HEK293 (cell line): ENCODE measurements around the gene ABCA2.

Experiments
- CTCF ChIA-PET: fragments of 350-600 bp; formaldehyde crosslinking; extraction: SDS; loops from one replicate; lab custom pipeline; 2021; ENCODE audit warnings: antibody characterized with exemption; lab: Yijun Ruan, JAX
- POLR2A ChIA-PET: fragments of 300-600 bp; formaldehyde crosslinking; extraction: SDS; loops from one replicate; lab custom pipeline; 2020; ENCODE audit warnings: antibody characterized with exemption, inconsistent platforms; lab: Yijun Ruan, JAX
- H3K27ac ChIP-seq: fragments of 200-500 bp; sonication (Bioruptor generic); 2 replicates; pipeline ENCODE4 v1.5.1; 2014; ENCODE audit warnings: low read depth, low read length, control low read depth, inconsistent platforms; ENCODE audit errors: extremely low read depth
- H3K36me3 ChIP-seq, 2 experiments: fragments of 200-500 bp in 1 of 2; sonication (Bioruptor generic) in 1 of 2; 1 replicate in 1 of 2; 2 replicates in 1 of 2; pipeline ENCODE4 v1.5.1; 2014 to 2017; ENCODE audit warnings: inconsistent platforms in 2 of 2, low read length in 2 of 2; ENCODE audit not compliant: control insufficient read depth in 2 of 2, insufficient read depth in 1 of 2
- H3K4me1 ChIP-seq: fragments of 200-500 bp; sonication (Bioruptor generic); 2 replicates; pipeline ENCODE4 v1.5.1; 2014; ENCODE audit warnings: mild to moderate bottlenecking, low read length, inconsistent platforms; ENCODE audit not compliant: control insufficient read depth, insufficient read depth
- H3K4me3 ChIP-seq: 2 replicates; pipeline ENCODE4 v1.5.1; 2011; ENCODE audit warnings: low read depth, mild to moderate bottlenecking, control low read depth, low read length, moderate library complexity
- H3K9me3 ChIP-seq: fragments of 200-500 bp; sonication (Bioruptor generic); 2 replicates; pipeline ENCODE4 v1.5.1; 2014; ENCODE audit warnings: low read depth, low read length, inconsistent platforms; ENCODE audit not compliant: control insufficient read depth, insufficient read depth
- GLI4 ChIP-seq: fragments of 450-650 bp; formaldehyde crosslinking; IDR thresholded peaks from 2 replicates; pipeline ENCODE4 v1.5.1; 2016; ENCODE audit warnings: missing biosample characterization, missing genetic modification characterization
- GLIS1 ChIP-seq: fragments of 450-650 bp; formaldehyde crosslinking; IDR thresholded peaks from 2 replicates; pipeline ENCODE4 v1.5.1; 2016; ENCODE audit warnings: missing biosample characterization, missing genetic modification characterization
- KLF1 ChIP-seq: fragments of 450-650 bp; formaldehyde crosslinking; IDR thresholded peaks from 2 replicates; pipeline ENCODE4 v1.5.1; 2016; ENCODE audit warnings: missing biosample characterization, missing genetic modification characterization
- KLF9 ChIP-seq: fragments of 450-650 bp; formaldehyde crosslinking; IDR thresholded peaks from 2 replicates; pipeline ENCODE4 v1.5.1; 2016; ENCODE audit warnings: missing biosample characterization, missing genetic modification characterization, low read depth
- REPIN1 ChIP-seq: fragments of 450-650 bp; formaldehyde crosslinking; IDR thresholded peaks from 2 replicates; pipeline ENCODE4 v1.5.1; 2017; ENCODE audit warnings: missing biosample characterization, missing genetic modification characterization, low read depth
- SP2 ChIP-seq: fragments of 450-650 bp; formaldehyde crosslinking; IDR thresholded peaks from 2 replicates; pipeline ENCODE4 v1.5.1; 2016; ENCODE audit warnings: missing biosample characterization, missing genetic modification characterization
- ZBTB20 ChIP-seq: fragments of 450-650 bp; formaldehyde crosslinking; IDR thresholded peaks from 2 replicates; pipeline ENCODE4 v1.5.1; 2016; ENCODE audit warnings: missing biosample characterization, missing genetic modification characterization
- ZBTB8A ChIP-seq: fragments of 450-650 bp; formaldehyde crosslinking; IDR thresholded peaks from 2 replicates; pipeline ENCODE4 v1.5.1; 2016; ENCODE audit warnings: missing biosample characterization, missing genetic modification characterization
- ZIC2 ChIP-seq: fragments of 450-650 bp; formaldehyde crosslinking; IDR thresholded peaks from 2 replicates; pipeline ENCODE4 v1.5.1; 2016; ENCODE audit warnings: missing biosample characterization, missing genetic modification characterization
- ZNF239 ChIP-seq: fragments of 450-650 bp; formaldehyde crosslinking; IDR thresholded peaks from 2 replicates; pipeline ENCODE4 v1.5.1; 2016; ENCODE audit warnings: missing biosample characterization, missing genetic modification characterization
- ZNF24 ChIP-seq: fragments of 450-650 bp; formaldehyde crosslinking; IDR thresholded peaks from 2 replicates; pipeline ENCODE4 v1.5.1; 2016; ENCODE audit warnings: missing biosample characterization, missing genetic modification characterization
- ZNF335 ChIP-seq: fragments of 450-650 bp; formaldehyde crosslinking; conservative IDR thresholded peaks from 2 replicates; pipeline ENCODE4 v1.5.1; 2016; ENCODE audit warnings: missing biosample characterization, missing genetic modification characterization
- ZNF433 ChIP-seq: fragments of 450-650 bp; formaldehyde crosslinking; IDR thresholded peaks from 2 replicates; pipeline ENCODE4 v1.5.1; 2016; ENCODE audit warnings: missing biosample characterization, missing genetic modification characterization, low read depth
- ZNF768 ChIP-seq: fragments of 450-650 bp; formaldehyde crosslinking; IDR thresholded peaks from 2 replicates; pipeline ENCODE4 v1.5.1; 2018; ENCODE audit warnings: missing biosample characterization, mild to moderate bottlenecking, missing genetic modification characterization
- TF ChIP-seq, protein P1 (sequence below): fragments of 450-650 bp; formaldehyde crosslinking; IDR thresholded peaks from 2 replicates; pipeline ENCODE4 v1.5.1; 2016; ENCODE audit warnings: missing biosample characterization, missing genetic modification characterization
- TF ChIP-seq, protein P2 (sequence below): fragments of 450-650 bp; formaldehyde crosslinking; IDR thresholded peaks from 2 replicates; pipeline ENCODE4 v1.5.1; 2016; ENCODE audit warnings: missing biosample characterization, missing genetic modification characterization
- TF ChIP-seq, protein P3 (sequence below): sonication (generic); formaldehyde crosslinking; IDR thresholded peaks from 2 replicates; pipeline ENCODE4 v1.8.1; 2022; ENCODE audit warnings: mild to moderate bottlenecking, moderate library complexity, missing genetic modification reagents
- TF ChIP-seq, protein P4 (sequence below): fragments of 450-650 bp; formaldehyde crosslinking; IDR thresholded peaks from 2 replicates; pipeline ENCODE4 v1.5.1; 2016; ENCODE audit warnings: missing biosample characterization, missing genetic modification characterization
- TF ChIP-seq, protein P5 (sequence below): fragments of 450-650 bp; formaldehyde crosslinking; IDR thresholded peaks from 2 replicates; pipeline ENCODE4 v1.5.1; 2017; ENCODE audit warnings: missing biosample characterization, missing genetic modification characterization
- TF ChIP-seq, protein P6 (sequence below): fragments of 450-650 bp; formaldehyde crosslinking; optimal IDR thresholded peaks from 2 replicates; pipeline ENCODE3; 2016; ENCODE audit warnings: missing biosample characterization, mild to moderate bottlenecking, missing genetic modification characterization

Gene ABCA2

DNA sequence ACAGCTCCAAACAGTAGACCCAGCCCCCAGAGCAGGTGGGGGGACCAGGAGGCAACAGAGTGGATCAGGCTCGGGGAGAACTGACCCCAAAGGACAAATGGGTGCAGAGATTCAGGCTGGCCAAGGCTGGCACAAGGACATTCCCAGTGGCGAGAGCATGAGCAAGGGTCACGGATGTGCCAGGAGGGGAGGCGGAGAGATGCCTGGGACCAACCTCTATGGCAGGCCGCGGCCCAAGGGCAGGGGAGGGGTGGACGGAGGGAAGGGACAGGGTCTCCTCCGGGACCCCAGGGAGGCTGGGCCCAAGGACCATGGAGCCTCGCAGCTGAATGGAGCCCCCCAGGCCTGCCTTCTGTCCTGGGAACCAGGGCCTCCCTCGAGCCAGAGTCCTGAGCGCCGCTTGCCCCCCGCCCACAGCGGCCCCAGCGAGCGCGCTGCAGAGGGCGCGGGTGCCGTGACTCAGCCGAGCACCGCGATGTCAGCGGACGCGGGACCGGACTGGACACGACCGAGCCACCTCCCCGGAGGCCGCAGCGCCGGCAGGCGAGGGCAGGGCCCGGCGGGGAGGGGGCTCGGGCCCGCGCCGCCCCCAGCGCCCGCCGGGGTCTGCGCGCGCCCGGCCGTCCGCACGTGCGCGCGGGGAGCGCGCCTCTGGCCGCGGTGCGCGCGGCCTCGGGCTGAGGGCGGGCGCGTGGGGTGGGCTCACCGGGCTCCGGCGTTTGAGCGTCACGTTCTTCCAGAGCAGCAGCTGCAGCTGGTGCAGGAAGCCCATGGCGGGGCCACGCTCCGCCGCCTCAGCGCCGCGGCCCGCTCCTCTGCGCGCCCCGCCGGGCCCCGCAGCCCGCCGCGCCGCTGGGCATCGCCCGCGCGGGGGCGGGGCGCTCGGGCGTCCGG, at the start of gene ABCA2 (continued):
- TF ChIP-seq ZNF239 (no peak), GLIS1 (peak; percentile 64), ZIC2 (0 out of 2 replicates have a peak, but pooled peaks have one; percentile 7), GLI4 (no peak), ZNF768 (no peak), ZNF335 (tag by site-specific recombination) (no peak), ZNF24 (tag by site-specific recombination) (no peak), ZBTB8A (tag by site-specific recombination) (peak; percentile 57)
- TF ChIP-seq, protein P1, sequence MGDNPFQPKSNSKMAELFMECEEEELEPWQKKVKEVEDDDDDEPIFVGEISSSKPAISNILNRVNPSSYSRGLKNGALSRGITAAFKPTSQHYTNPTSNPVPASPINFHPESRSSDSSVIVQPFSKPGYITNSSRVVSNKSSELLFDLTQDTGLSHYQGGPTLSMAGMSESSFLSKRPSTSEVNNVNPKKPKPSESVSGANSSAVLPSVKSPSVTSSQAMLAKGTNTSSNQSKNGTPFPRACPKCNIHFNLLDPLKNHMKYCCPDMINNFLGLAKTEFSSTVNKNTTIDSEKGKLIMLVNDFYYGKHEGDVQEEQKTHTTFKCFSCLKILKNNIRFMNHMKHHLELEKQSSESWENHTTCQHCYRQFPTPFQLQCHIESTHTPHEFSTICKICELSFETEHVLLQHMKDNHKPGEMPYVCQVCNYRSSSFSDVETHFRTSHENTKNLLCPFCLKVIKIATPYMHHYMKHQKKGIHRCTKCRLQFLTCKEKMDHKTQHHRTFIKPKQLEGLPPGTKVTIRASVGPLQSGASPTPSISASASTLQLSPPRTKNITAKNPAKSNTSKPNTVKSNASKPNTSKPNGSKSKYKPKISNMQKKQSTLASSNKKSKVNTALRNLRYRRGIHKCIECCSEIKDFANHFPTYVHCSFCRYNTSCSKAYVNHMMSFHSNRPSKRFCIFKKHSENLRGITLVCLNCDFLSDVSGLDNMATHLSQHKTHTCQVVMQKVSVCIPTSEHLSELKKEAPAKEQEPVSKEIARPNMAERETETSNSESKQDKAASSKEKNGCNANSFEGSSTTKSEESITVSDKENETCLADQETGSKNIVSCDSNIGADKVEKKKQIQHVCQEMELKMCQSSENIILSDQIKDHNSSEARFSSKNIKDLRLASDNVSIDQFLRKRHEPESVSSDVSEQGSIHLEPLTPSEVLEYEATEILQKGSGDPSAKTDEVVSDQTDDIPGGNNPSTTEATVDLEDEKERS = no peak

DNA sequence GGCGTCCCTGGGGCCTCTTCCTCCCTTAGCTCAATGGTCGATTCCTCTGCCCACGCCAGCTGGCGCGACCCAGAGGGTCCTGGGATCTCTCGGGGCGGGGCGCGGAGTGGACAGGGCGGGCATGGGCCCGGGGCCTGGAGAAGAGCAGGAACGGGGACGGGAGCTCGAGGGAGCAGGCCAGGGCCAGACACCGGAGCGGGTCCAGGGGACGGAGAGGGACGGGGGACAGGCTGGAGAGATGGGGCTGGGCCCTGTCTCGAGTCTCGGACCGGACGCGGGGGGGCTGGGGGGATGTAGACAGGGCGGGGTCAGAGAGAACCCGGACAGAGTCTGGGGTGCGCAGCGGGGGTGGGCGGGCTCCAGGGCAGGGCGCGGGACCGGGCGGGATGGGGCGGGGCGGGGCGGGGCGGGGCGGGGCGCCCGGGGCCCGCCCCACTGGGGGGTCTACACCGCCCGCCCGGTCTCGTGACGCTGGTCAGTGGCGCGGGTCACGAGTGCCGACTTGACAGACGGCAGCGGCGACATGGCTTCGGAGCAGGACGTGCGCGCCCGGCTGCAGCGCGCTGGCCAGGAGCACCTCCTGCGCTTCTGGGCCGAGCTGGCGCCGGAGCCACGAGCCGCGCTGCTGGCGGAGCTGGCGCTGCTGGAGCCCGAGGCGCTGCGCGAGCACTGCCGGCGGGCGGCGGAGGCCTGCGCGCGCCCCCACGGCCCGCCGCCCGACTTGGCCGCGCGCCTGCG, 49.1 kb upstream of the ABCA2 start, which contains the start of gene UAP1L1:
Gene UAP1L1, plus strand, starts transcription at position 508 of the 738 bp plus-strand sequence. Its CDS starts 16 bp downstream, at position 524.
- POLR2A ChIA-PET = interaction anchor here (1.0 to 2.3 kb wide), 5 partner anchors 9 to 164 kb away, joined by 3 to 21 read pairs (median 6); partner anchors contain the start of genes ENTPD2, MAN1B1 and TUBB4B
- peaks cover 0 to 34% of the 10 kb centered on the region in 2 experiments; a peak in 1 of 3 replicates for H3K36me3 ChIP-seq
- TF ChIP-seq, protein P2, sequence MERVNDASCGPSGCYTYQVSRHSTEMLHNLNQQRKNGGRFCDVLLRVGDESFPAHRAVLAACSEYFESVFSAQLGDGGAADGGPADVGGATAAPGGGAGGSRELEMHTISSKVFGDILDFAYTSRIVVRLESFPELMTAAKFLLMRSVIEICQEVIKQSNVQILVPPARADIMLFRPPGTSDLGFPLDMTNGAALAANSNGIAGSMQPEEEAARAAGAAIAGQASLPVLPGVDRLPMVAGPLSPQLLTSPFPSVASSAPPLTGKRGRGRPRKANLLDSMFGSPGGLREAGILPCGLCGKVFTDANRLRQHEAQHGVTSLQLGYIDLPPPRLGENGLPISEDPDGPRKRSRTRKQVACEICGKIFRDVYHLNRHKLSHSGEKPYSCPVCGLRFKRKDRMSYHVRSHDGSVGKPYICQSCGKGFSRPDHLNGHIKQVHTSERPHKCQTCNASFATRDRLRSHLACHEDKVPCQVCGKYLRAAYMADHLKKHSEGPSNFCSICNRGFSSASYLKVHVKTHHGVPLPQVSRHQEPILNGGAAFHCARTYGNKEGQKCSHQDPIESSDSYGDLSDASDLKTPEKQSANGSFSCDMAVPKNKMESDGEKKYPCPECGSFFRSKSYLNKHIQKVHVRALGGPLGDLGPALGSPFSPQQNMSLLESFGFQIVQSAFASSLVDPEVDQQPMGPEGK (tag by site-specific recombination) = peak; percentile 18; the same call in 1 of the 2 replicates
- no peak for TF ChIP-seq GLI4
- 0 out of 2 replicates have a peak, but pooled peaks have one; percentile 16 for TF ChIP-seq KLF9 (tag by site-specific recombination)
- TF ChIP-seq, protein P3, sequence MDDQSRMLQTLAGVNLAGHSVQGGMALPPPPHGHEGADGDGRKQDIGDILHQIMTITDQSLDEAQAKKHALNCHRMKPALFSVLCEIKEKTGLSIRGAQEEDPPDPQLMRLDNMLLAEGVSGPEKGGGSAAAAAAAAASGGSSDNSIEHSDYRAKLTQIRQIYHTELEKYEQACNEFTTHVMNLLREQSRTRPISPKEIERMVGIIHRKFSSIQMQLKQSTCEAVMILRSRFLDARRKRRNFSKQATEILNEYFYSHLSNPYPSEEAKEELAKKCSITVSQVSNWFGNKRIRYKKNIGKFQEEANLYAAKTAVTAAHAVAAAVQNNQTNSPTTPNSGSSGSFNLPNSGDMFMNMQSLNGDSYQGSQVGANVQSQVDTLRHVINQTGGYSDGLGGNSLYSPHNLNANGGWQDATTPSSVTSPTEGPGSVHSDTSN (CRISPR knock-in tag) = peak; percentile 66; the same call in 1 of the 2 replicates
- TF ChIP-seq SP2 (tag by site-specific recombination) = peak; percentile 20; the same call in 1 of the 2 replicates
- peak; percentile 64 for TF ChIP-seq KLF1
- TF ChIP-seq REPIN1 (tag by site-specific recombination) = no peak
- TF ChIP-seq, protein P4, sequence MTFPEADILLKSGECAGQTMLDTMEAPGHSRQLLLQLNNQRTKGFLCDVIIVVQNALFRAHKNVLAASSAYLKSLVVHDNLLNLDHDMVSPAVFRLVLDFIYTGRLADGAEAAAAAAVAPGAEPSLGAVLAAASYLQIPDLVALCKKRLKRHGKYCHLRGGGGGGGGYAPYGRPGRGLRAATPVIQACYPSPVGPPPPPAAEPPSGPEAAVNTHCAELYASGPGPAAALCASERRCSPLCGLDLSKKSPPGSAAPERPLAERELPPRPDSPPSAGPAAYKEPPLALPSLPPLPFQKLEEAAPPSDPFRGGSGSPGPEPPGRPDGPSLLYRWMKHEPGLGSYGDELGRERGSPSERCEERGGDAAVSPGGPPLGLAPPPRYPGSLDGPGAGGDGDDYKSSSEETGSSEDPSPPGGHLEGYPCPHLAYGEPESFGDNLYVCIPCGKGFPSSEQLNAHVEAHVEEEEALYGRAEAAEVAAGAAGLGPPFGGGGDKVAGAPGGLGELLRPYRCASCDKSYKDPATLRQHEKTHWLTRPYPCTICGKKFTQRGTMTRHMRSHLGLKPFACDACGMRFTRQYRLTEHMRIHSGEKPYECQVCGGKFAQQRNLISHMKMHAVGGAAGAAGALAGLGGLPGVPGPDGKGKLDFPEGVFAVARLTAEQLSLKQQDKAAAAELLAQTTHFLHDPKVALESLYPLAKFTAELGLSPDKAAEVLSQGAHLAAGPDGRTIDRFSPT = 0 out of 2 replicates have a peak, but pooled peaks have one; percentile 27
- TF ChIP-seq GLIS1 = peak; percentile 35; the same call in 1 of the 2 replicates
- TF ChIP-seq, protein P5, sequence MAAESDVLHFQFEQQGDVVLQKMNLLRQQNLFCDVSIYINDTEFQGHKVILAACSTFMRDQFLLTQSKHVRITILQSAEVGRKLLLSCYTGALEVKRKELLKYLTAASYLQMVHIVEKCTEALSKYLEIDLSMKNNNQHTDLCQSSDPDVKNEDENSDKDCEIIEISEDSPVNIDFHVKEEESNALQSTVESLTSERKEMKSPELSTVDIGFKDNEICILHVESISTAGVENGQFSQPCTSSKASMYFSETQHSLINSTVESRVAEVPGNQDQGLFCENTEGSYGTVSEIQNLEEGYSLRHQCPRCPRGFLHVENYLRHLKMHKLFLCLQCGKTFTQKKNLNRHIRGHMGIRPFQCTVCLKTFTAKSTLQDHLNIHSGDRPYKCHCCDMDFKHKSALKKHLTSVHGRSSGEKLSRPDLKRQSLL (tag by site-specific recombination) = peak; percentile 92
- TF ChIP-seq ZBTB20 (tag by site-specific recombination) = peak; percentile 36; the same call in 1 of the 2 replicates
- TF ChIP-seq ZNF433 (tag by site-specific recombination) = no peak
- TF ChIP-seq ZNF335 (tag by site-specific recombination) = peak; percentile 75
- TF ChIP-seq, protein P6, sequence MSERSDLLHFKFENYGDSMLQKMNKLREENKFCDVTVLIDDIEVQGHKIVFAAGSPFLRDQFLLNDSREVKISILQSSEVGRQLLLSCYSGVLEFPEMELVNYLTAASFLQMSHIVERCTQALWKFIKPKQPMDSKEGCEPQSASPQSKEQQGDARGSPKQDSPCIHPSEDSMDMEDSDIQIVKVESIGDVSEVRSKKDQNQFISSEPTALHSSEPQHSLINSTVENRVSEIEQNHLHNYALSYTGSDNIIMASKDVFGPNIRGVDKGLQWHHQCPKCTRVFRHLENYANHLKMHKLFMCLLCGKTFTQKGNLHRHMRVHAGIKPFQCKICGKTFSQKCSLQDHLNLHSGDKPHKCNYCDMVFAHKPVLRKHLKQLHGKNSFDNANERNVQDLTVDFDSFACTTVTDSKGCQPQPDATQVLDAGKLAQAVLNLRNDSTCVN (tag by site-specific recombination) = peak; percentile 55
- CTCF ChIA-PET = interaction anchor here (0.6 to 2.6 kb wide), 5 partner anchors 9 to 191 kb away, joined by 3 to 16 read pairs (median 9); partner anchors contain the start of genes MAN1B1 and TRAF2
- peak within 1 kb of the TSS; percentile 46; the same call in 1 of the 2 replicates for H3K27ac ChIP-seq
- H3K4me1 ChIP-seq = no peaks in the 10 kb centered on the region; the same call in 1 of the 2 replicates
- H3K9me3 ChIP-seq = no peaks in the 10 kb centered on the region
- peak within 1 kb of the TSS; percentile 43 for H3K4me3 ChIP-seq
